CD14-positive monocyte (primary cell): ENCODE measurements around the gene DRC1. TPM values are rescaled to one million over a fixed set of nuclear protein-coding genes. Genes with fewer than 3 reads are reported as not detected.

ENCODE experiments used
- DNase-seq, 3 donors: peaks; one replicate each; pipeline ENCODE4 v3.0.0-alpha.2; 2011 to 2022
- H2AFZ ChIP-seq: 2 replicates; pipeline ENCODE4 v1.6.0; 2012; ENCODE audit warnings: mild to moderate bottlenecking, low read depth, low read length, inconsistent platforms; ENCODE audit not compliant: insufficient read depth, poor library complexity, severe bottlenecking
- H3K27ac ChIP-seq, 2 donors: 1 replicate in 1 of 2; 2 replicates in 1 of 2; pipeline ENCODE4 v1.5.1; 2012 to 2013; ENCODE audit warnings: low read length in 2 of 2, control low read depth in 1 of 2, inconsistent platforms in 1 of 2, low read depth in 1 of 2, mild to moderate bottlenecking in 1 of 2
- H3K27me3 ChIP-seq, 2 donors: one replicate each; pipeline versions ENCODE4 v1.6.0 to v1.6.1; 2011 to 2013; ENCODE audit warnings: low read length in 2 of 2; ENCODE audit not compliant: control insufficient read depth in 2 of 2, insufficient read depth in 2 of 2
- H3K36me3 ChIP-seq, 2 donors: replicated peaks in 1 of 2; 1 replicate in 1 of 2; 2 replicates in 1 of 2; pipeline versions ENCODE4 v1.5.1 to v1.6.1; 2012 to 2013; ENCODE audit warnings: low read length in 2 of 2, control low read depth in 1 of 2, inconsistent platforms in 1 of 2, mild to moderate bottlenecking in 1 of 2; ENCODE audit not compliant: insufficient read depth in 2 of 2, control insufficient read depth in 1 of 2
- H3K4me1 ChIP-seq, 2 donors: 1 replicate in 1 of 2; 2 replicates in 1 of 2; pipeline versions ENCODE4 v1.5.1 to v1.6.1; 2012 to 2013; ENCODE audit warnings: low read length in 2 of 2, control low read depth in 1 of 2, inconsistent platforms in 1 of 2, mild to moderate bottlenecking in 1 of 2, moderate library complexity in 1 of 2; ENCODE audit not compliant: insufficient read depth in 2 of 2, control insufficient read depth in 1 of 2
- H3K4me2 ChIP-seq: replicated peaks from 2 replicates; pipeline ENCODE3; 2012; ENCODE audit warnings: low read length, moderate library complexity, mild to moderate bottlenecking; ENCODE audit not compliant: poor library complexity, severe bottlenecking; ENCODE audit errors: extremely low read depth
- H3K4me3 ChIP-seq, 3 experiments: fragments of 200-600 bp in 1 of 3; sonication (generic) in 1 of 3; replicated peaks in 1 of 3; 1 replicate in 2 of 3; 2 replicates in 1 of 3; pipeline ENCODE4 v1.5.1; 2011 to 2013; ENCODE audit warnings: low read length in 3 of 3, mild to moderate bottlenecking in 3 of 3, control low read depth in 2 of 3, low read depth in 2 of 3, inconsistent platforms in 1 of 3, moderate library complexity in 1 of 3
- H3K79me2 ChIP-seq: 2 replicates; pipeline ENCODE4 v1.6.0; 2012; ENCODE audit warnings: mild to moderate bottlenecking, control low read depth, inconsistent platforms, low read length, moderate library complexity; ENCODE audit not compliant: insufficient read depth
- H3K9ac ChIP-seq: 2 replicates; pipeline ENCODE4 v1.6.0; 2017; ENCODE audit warnings: low read length, mild to moderate bottlenecking; ENCODE audit not compliant: insufficient read depth, poor library complexity, severe bottlenecking
- H3K9me3 ChIP-seq, 2 donors: replicated peaks in 1 of 2; 1 replicate in 1 of 2; 2 replicates in 1 of 2; pipeline versions ENCODE4 v1.5.1 to v1.6.1; 2012 to 2013; ENCODE audit warnings: low read length in 2 of 2, control low read depth in 1 of 2; ENCODE audit not compliant: control insufficient read depth in 1 of 2, insufficient read depth in 1 of 2
- H4K20me1 ChIP-seq: 2 replicates; pipeline ENCODE4 v1.6.0; 2012; ENCODE audit warnings: mild to moderate bottlenecking, low read length, control low read depth, moderate library complexity; ENCODE audit not compliant: insufficient read depth
- H3K27ac Mint-ChIP-seq, 7 donors: one replicate each; pipeline ENCODE4 v1.8.0; 2020; ENCODE audit warnings: mild to moderate bottlenecking in 7 of 7, mixed read lengths in 7 of 7, moderate library complexity in 6 of 7, inconsistent platforms in 2 of 7
- H3K27me3 Mint-ChIP-seq, 3 donors: one replicate each; pipeline ENCODE4 v1.8.0; 2021 to 2022; ENCODE audit warnings: low read depth in 3 of 3, mild to moderate bottlenecking in 3 of 3, mixed read lengths in 3 of 3, moderate library complexity in 3 of 3, inconsistent platforms in 1 of 3
- H3K36me3 Mint-ChIP-seq, 2 donors: one replicate each; pipeline ENCODE4 v1.8.0; 2020; ENCODE audit warnings: mixed read lengths in 2 of 2, inconsistent platforms in 1 of 2, mild to moderate bottlenecking in 1 of 2
- H3K4me1 Mint-ChIP-seq: one replicate; pipeline ENCODE4 v1.8.0; 2020; ENCODE audit warnings: mild to moderate bottlenecking, mixed read lengths
- H3K4me3 Mint-ChIP-seq, 2 donors: one replicate each; pipeline ENCODE4 v1.8.0; 2020; ENCODE audit warnings: mild to moderate bottlenecking in 2 of 2, mixed read lengths in 2 of 2, moderate library complexity in 1 of 2
- H3K9me3 Mint-ChIP-seq, 7 donors: one replicate each; pipeline ENCODE4 v1.8.0; 2020 to 2022; ENCODE audit warnings: mixed read lengths in 7 of 7, mild to moderate bottlenecking in 6 of 7, moderate library complexity in 6 of 7, inconsistent platforms in 2 of 7
- WGBS: methylation state at CpG from one replicate; pipeline ENCODE4 v1.1.5; 2013; ENCODE audit warnings: missing lambda C conversion rate; ENCODE audit not compliant: insufficient coverage; 5-methylcytosine and 5-hydroxymethylcytosine counted together
- intact Hi-C, 2 donors: fragments of 100-400 bp; cut with micrococcal nuclease; formaldehyde crosslinking; loops; one replicate each; pipeline versions ENCODE4 v1.15.0 to v1.15.1; 2023
- polyA plus RNA-seq, 3 donors: library from polyadenylated mRNA; depleted of rRNA in 1 of 3; unstranded in 2 of 3; stranded (reverse) in 1 of 3; fragments of 300-500 nt in 2 of 3; fragments of >200 nt in 1 of 3; fragmentation: Illumina TruSeq in 2 of 3; gene quantifications; 1 replicate in 2 of 3; 2 replicates in 1 of 3; pipeline ENCODE4 v1.2.3, GENCODE V29; 2012 to 2021
- TF ChIP-seq, protein P1 (sequence below): fragments of 200-600 bp; IDR thresholded peaks from one replicate; pipeline ENCODE4 v1.8.0; 2022; ENCODE audit warnings: antibody characterized with exemption, mild to moderate bottlenecking

DRC1 gene
- polyA plus RNA-seq, 3 donors = not detected

GRCh38 chr2:26471766-26472706 is 70.3 kb downstream of the DRC1 start:
- DNase-seq = no peak
- Histone ChIP-seq H2AFZ (no peak overlapping the region), H3K27ac (no peak overlapping the region), H3K4me1 (peaks cover under 1 to 2% of the 10 kb centered on the region in 2 donors), H3K36me3 (no peaks in the 10 kb centered on the region), H3K9me3 (peaks cover 0 to 3% of the 10 kb centered on the region in 2 donors), H3K9ac (no peak overlapping the region), H3K4me3 (no peak overlapping the region), H3K79me2 (no peaks in the 10 kb centered on the region), H3K27me3 (no peaks in the 10 kb centered on the region), H3K4me2 (no peak overlapping the region), H4K20me1 (no peaks in the 10 kb centered on the region)
- H3K4me3 Mint-ChIP-seq = no peak overlapping the region
- WGBS = 90% methylated on average over 17 of the region's 25 CpGs
- TF ChIP-seq, protein P1, sequence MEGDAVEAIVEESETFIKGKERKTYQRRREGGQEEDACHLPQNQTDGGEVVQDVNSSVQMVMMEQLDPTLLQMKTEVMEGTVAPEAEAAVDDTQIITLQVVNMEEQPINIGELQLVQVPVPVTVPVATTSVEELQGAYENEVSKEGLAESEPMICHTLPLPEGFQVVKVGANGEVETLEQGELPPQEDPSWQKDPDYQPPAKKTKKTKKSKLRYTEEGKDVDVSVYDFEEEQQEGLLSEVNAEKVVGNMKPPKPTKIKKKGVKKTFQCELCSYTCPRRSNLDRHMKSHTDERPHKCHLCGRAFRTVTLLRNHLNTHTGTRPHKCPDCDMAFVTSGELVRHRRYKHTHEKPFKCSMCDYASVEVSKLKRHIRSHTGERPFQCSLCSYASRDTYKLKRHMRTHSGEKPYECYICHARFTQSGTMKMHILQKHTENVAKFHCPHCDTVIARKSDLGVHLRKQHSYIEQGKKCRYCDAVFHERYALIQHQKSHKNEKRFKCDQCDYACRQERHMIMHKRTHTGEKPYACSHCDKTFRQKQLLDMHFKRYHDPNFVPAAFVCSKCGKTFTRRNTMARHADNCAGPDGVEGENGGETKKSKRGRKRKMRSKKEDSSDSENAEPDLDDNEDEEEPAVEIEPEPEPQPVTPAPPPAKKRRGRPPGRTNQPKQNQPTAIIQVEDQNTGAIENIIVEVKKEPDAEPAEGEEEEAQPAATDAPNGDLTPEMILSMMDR = no peak
- H3K36me3 Mint-ChIP-seq = no peaks in the 10 kb centered on the region
- H3K4me1 Mint-ChIP-seq = peaks cover 2% of the 10 kb centered on the region
- H3K27me3 Mint-ChIP-seq = peaks cover 0 to 4% (median 3%) of the 10 kb centered on the region in 3 donors
- no peak overlapping the region for H3K27ac Mint-ChIP-seq
- peaks cover 2 to 7% (median 3%) of the 10 kb centered on the region in 7 donors for H3K9me3 Mint-ChIP-seq
- intact Hi-C loops = no loop called here

DNA sequence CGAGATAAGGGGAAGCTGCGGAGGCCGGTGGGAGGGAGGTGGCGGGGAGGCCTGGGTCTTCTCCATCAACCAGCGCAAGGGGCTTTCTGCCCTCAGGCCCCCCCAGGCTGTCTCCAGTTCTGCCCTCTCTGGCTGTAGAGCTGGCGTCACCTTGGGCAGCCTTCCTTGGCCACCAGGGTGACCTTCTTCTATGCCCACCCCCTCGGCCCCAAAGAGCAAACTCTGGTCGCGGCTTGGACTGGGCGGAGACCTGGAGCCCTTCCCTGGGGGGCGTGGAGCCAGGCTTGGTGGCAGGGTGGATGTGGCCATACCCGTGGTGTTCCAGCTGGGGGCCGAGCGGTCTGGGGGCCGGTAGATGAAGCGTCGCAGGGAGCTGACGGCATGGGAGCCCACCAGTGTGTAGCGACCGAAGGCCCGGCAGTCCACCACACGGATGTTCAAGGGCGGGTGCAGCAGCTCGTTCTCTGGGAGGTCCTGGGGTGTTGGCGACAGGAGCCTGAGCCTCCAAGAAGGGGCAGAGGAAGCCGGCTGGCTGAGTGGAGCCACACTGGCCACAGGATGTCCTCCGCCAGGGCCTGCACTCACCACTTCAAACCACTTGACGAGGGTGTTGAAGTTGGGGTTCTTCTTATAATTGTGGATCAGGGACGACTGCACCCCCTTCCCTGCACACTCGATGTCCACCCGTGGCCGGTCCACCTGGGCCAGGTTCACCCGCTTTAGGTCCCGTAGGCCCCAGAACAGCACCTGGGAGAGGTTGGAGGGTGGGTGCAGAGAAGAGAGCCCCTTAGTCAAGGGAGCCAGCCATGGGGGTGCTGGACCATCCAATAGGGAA is 71.3 kb downstream of the DRC1 start:
- no peak overlapping the region for H3K9ac ChIP-seq
- H3K27ac Mint-ChIP-seq = no peak overlapping the region
- WGBS = 94% methylated on average over 24 of the region's 34 CpGs

More for the DNA sequence above, 71.3 kb downstream of the DRC1 start:
- Histone ChIP-seq H2AFZ (no peak overlapping the region), H3K4me3 (no peak overlapping the region), H3K9me3 (peaks cover 0 to 3% of the 10 kb centered on the region in 2 donors), H3K27ac (no peak overlapping the region), H3K27me3 (no peaks in the 10 kb centered on the region), H3K4me2 (no peak overlapping the region), H3K36me3 (no peaks in the 10 kb centered on the region), H3K4me1 (peaks cover 5 to 8% of the 10 kb centered on the region in 2 donors), H4K20me1 (no peaks in the 10 kb centered on the region), H3K79me2 (no peaks in the 10 kb centered on the region)
- peaks cover 6% of the 10 kb centered on the region for H3K4me1 Mint-ChIP-seq
- no peak for DNase-seq
- H3K36me3 Mint-ChIP-seq = no peaks in the 10 kb centered on the region
- H3K27me3 Mint-ChIP-seq = peaks cover 0 to 7% (median 6%) of the 10 kb centered on the region in 3 donors
- intact Hi-C loops = no loop called here
- H3K4me3 Mint-ChIP-seq = no peak overlapping the region
- peaks cover 2 to 7% (median 3%) of the 10 kb centered on the region in 7 donors for H3K9me3 Mint-ChIP-seq
- TF ChIP-seq, protein P1 = no peak
